ENCODE results near the gene FAM216B.
"Not testable (repeated sequence)": the region's sequence is repeated elsewhere in the genome, so short reads cannot be mapped to it uniquely, and the experiment has no call there.

The FAM216B gene

GRCh38 chr13:42781352-42781751, at the start of gene FAM216B:
TSS of gene FAM216B (plus strand) at chr13:42781584. CDS start at chr13:42784068, 2,484 bp downstream.
- DNase-seq: no peak

DNA sequence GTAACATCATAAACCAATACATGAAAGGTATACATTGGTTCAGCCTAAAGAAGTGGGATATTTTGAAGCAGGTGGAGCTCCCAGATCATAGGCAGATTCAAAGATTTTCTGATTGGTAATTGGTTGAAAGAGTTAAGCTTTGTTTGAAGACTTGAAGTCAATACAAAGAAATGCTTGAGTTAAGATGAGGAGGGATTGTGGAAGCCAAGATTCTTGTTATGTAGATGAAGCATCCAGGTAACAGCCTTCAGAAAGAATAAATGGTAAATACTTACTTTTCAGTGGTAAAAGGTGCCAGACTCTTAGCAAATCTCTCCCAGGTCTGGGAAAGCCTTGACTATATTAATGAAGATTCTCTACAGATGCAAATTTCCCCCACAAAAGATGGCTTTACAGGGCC, 49.3 kb upstream of the FAM216B start:
- DNase-seq: no peak

- no peak for DNase-seq
Measured at GRCh38 chr13:42733046-42733445, 48.3 kb upstream of the FAM216B start.

DNA sequence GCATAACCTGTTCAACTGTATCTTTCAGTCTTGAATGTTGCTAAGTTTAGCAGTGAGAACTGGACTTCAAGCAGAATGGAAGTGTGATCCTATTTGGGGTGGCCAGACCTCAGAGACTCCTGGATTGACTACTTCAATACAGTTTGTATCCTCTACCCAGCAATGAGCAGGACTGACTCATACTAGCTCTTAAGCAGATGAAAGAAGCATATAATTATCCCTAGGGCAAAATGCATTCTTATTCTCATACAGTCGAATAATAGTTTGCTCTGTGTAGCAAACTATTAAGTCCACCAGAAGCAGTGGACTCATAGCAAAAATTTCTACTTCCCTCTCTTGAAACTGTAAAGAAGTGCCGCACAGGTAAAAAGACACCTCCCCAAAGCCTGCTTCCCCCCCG, 46.4 kb upstream of the FAM216B start:
- no peak for DNase-seq

- DNase-seq: no peak
Measured at GRCh38 chr13:42740753-42741152, 40.6 kb upstream of the FAM216B start.

DNA sequence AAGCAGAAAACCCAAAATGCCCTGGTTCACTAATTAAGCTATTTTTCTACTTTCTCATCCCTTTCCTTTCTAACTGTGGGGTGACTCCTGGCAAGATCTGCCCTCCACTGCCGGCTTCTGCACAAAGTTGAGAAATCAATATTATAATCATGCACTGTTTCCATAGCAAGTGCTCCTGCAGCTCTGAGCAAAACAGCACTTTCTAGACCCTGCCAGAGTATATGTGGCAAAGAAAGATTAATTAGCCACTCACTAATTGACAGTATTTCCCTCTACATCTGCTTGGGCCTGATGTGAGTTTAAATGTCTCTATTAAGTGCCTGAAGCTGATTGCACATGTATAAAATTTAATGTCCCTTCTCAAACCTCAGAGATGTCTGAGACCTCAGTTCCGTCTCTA, 39.5 kb upstream of the FAM216B start:
- no peak for DNase-seq

- DNase-seq: no peak
Measured at GRCh38 chr13:42745655-42746054, 35.7 kb upstream of the FAM216B start.

DNA sequence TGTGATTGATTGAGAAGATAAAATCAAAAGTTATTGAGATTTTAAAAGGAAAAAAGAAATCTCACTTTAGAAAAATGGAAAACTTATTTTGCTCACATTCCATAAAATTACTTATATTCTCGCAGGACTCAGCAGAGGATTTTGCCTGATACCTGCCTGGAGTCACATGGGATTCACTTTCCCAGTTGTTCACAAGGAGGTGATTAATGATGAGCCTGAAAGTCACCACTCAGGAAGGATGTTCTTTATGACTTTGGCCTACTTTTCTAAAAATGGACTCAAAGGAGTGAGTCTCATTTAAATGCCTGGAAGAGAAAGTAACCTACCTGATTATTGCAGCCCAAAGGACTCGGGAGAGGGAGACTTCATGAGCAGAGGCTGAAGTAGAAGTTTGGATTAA, 34.5 kb upstream of the FAM216B start:
- DNase-seq: no peak

- DNase-seq: peak; percentile 42
Measured at GRCh38 chr13:42747399-42747873, 33.9 kb upstream of the FAM216B start.

- no peak for DNase-seq
Measured at GRCh38 chr13:42750794-42751193, 30.6 kb upstream of the FAM216B start.

DNA sequence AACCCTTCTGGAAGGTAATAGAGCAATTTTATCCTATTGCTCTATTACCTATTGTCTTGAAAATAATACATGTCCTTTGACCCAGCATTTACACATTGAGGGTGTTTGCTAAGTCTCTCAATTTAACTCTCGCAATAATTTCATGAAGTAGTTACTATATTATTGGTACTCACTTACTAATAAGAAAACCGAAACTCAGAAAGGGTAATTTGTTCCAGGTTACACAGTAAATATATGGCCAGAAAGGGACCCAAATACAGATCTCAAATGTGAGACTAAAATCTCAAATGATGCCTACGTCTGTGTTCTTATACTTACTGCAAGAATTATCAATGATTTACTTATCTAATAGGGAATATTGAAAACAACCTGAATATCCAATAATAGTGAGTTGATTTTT, 29.7 kb upstream of the FAM216B start:
- no peak for DNase-seq

DNA sequence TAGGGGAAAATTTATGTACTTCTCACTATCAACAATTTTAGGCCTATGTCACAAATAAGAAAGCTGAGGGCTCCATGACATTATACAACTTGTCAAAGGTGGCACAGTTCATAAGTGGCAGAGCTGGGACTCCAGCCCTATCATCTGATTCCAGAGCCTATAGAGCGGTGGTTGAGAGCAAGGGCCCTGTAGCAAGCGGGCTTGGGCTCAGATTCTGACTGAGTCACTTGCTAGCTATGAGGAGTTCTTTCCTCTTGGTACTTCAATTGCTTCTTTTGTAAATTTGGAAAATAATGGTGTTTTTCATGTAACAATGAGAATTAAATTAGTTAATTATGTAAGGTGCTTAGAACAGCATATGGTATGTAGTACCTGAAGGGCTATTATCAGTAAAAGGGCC, 28.7 kb upstream of the FAM216B start:
- no peak for DNase-seq

DNA sequence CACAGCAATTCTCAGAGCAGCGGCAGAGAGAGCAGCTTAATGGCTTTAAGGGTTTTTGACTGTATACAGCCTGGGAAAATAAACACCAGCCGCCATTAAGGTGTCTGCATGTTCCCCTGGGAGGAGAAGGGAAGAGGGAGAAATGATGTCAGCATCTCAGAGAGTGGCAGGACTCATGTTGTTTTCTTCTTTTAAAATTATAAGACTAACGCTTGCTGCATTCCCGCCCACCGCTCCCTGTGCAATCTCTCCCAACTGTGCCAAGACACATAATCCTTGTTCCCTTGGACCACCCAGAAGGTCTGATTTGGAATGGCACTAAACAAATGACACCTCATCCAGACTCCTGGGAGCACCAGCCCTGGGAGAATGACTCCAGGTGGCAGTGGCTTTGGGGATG, 27.7 kb upstream of the FAM216B start:
- no peak for DNase-seq

- DNase-seq: no peak
Measured at GRCh38 chr13:42754801-42755510, 26.4 kb upstream of the FAM216B start.

GRCh38 chr13:42757678-42758420, 23.5 kb upstream of the FAM216B start:
- DNase-seq: no peak

- no peak for DNase-seq
Measured at GRCh38 chr13:42758515-42758914, 22.9 kb upstream of the FAM216B start.

- no peak for DNase-seq
Measured at GRCh38 chr13:42760951-42761350, 20.4 kb upstream of the FAM216B start.

DNA sequence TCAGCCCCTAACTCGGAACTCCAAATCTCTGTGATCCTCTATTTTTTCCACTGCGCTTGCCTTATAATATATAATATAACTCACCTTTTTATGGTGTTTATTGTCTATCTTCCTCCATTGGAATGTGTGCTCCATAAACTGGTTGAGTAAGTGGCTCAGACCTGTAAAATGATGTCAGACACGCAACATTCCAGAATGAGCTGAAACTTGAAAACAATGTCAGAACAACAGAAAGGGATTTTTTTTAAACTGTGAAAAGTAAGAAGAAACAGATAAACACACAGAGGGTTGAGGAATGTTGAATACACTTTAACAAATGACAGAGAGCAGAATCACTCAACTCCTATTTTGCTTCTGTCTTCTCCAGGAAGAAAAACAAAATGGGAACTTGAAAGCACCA, 19.1 kb upstream of the FAM216B start:
- no peak for DNase-seq

DNA sequence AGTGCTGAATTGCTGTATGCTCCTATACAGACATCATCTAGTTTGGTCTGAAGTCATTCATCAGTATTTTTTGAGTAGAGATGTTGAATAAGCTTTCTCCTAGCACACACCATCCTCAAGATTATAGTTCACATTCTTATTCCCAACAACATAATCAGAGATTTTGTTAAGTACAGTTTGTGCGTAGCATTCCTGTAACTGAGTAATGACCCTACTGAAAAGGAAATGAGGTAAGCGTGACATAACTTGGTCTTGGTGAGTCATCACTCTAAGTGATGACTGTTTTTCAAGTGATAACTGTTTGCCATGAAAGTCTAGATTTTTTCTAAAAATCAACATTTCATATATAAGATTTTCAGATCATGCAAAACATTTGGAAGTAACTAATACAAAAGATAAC, 18.5 kb upstream of the FAM216B start:
- no peak for DNase-seq

- DNase-seq: no peak
Measured at GRCh38 chr13:42766016-42766415, 15.4 kb upstream of the FAM216B start.

GRCh38 chr13:42769650-42770049, 11.7 kb upstream of the FAM216B start:
- no peak for DNase-seq

DNA sequence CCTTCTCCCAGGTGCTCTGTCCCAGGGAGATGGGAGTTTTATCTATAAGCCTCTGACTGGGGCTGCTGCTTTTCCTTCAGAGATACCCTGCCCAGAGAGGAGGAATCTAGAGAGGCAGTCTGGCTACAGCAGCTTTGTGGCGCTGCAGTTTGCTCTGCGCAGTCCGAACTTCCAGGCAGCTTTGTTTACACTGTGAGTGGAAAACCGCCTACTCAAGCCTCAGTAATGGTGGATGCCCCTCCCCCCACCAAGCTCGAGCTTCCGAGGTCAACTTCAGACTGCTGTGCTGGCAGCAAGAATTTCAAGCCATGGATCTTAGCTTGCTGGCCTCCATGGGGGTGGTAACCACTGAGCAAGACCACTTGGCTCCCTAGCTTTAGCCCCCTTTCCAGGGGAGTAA, 4.8 kb upstream of the FAM216B start:
- not testable (repeated sequence) for DNase-seq

DNA sequence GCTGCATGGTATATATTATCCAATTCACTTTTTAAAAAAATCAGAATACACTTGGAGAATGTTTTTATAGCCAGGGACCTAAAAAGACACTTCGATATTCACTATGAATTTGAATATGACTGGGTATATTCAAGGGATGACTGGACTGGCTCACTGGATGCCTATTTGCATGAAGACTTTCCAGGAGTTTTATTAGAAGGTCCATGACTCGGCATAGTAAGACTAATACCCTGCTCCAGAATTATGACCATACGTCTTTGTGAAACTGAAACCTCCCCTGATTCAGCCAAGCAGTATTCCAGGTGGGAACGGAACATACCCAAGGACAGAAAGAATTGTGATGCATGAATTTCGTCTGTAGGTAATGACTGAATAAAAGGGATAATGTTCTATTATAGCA, 3.9 kb upstream of the FAM216B start:
- DNase-seq: no peak

GRCh38 chr13:42780044-42780443, 1.3 kb upstream of the FAM216B start:
- no peak for DNase-seq

DNA sequence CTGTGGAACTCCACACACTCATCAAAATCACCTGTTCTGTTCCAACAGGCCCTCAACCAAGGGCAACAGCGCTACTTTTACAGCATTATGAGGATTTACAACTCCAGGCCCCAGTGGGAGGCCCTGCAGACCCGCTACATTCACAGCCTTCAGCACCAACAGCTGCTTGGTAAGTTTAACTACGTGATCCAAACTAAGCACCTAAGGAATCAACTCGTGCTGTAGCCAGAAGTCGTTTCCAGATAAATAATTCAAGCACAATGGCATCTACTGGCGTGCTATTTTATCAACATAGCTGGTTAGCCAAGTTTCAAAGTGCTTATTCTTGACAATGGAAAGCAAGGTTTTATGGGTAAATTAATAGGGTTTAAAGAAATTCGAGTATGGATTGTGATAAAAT, 5.3 kb downstream of the FAM216B start:
- no peak for DNase-seq
